GM18502 (cell line): ENCODE measurements around the gene ZNF883.

Experiments used
- ATAC-seq: cut with Tn5 transposase; IDR thresholded peaks from one replicate; pipeline ENCODE4 v1.9.1; 2021; ENCODE audit warnings: mild to moderate bottlenecking; ENCODE audit not compliant: unreplicated experiment, poor library complexity

Gene ZNF883

GRCh38 chr9:112925058-112925641 lies 86.8 kb downstream of the ZNF883 start:
- no peak for ATAC-seq

GRCh38 chr9:112921549-112921948 lies 90.4 kb downstream of the ZNF883 start:
- ATAC-seq: no peak

GRCh38 chr9:112917987-112918362 lies 94.0 kb downstream of the ZNF883 start:
- no peak for ATAC-seq

GRCh38 chr9:112917047-112917986 lies 94.7 kb downstream of the ZNF883 start:
- no peak for ATAC-seq

GRCh38 chr9:112914524-112914923 lies 97.5 kb downstream of the ZNF883 start:
- no peak for ATAC-seq

GRCh38 chr9:112913326-112913725 lies 98.7 kb downstream of the ZNF883 start:
- no peak for ATAC-seq

- ATAC-seq: no peak
These were observed 99.4 kb downstream of the ZNF883 start for GRCh38 chr9:112912636-112913035.

GRCh38 chr9:112911736-112912135 lies 100.3 kb downstream of the ZNF883 start:
- no peak for ATAC-seq
